ENCODE results near the gene TRIML2.

- TF ChIP-seq CTCF (IDR thresholded peaks at IDR 0.05) (no peak), POLR2A (IDR thresholded peaks at IDR 0.05) (no peak)
Observed at GRCh38 chr4:188127214-188127874, 17.9 kb upstream of the TRIML2 start.
